ENCODE results near the gene LECT2.

LECT2 gene

GRCh38 chr5:135937245-135937911 is 17.4 kb downstream of the LECT2 start:
- no peak for DNase-seq (ENCODE audit: low read depth in 2 of 2)

GRCh38 chr5:135934939-135935338 is 19.8 kb downstream of the LECT2 start:
- no peak for DNase-seq (ENCODE audit: low read depth in 2 of 2)

GRCh38 chr5:135930949-135931295 is 23.9 kb downstream of the LECT2 start:
- DNase-seq (ENCODE audit: low read depth in 2 of 2): no peak

- DNase-seq (ENCODE audit: low read depth in 2 of 2): no peak
Observed at GRCh38 chr5:135930029-135930948, 24.5 kb downstream of the LECT2 start.

GRCh38 chr5:135921388-135921787 is 33.4 kb downstream of the LECT2 start:
- no peak for DNase-seq (ENCODE audit: low read depth in 2 of 2)

- no peak for DNase-seq (ENCODE audit: low read depth in 2 of 2)
Observed at GRCh38 chr5:135920199-135920598, 34.6 kb downstream of the LECT2 start.

- DNase-seq (ENCODE audit: low read depth in 2 of 2): no peak
Observed at GRCh38 chr5:135916638-135917263, 38.0 kb downstream of the LECT2 start.

- no peak for DNase-seq (ENCODE audit: low read depth in 2 of 2)
Observed at GRCh38 chr5:135915466-135916001, 39.2 kb downstream of the LECT2 start.

- DNase-seq (ENCODE audit: low read depth in 2 of 2): no peak
Observed at GRCh38 chr5:135913713-135914626, 40.8 kb downstream of the LECT2 start.

GRCh38 chr5:135905144-135905543 is 49.6 kb downstream of the LECT2 start:
- no peak for DNase-seq (ENCODE audit: low read depth in 2 of 2)

- DNase-seq (ENCODE audit: low read depth in 2 of 2): no peak
Observed at GRCh38 chr5:135901633-135902032, 53.1 kb downstream of the LECT2 start.

GRCh38 chr5:135900276-135900675 is 54.5 kb downstream of the LECT2 start:
- DNase-seq (ENCODE audit: low read depth in 2 of 2): no peak

- DNase-seq (ENCODE audit: low read depth in 2 of 2): no peak
Observed at GRCh38 chr5:135898651-135899050, 56.1 kb downstream of the LECT2 start.

All from stimulated activated CD4-positive, alpha-beta T cell treated with anti-CD3 and anti-CD28 coated beads, Interleukin-15, amount 100 ng/mL, for 48 hours (primary cell).